ENCODE measurements around the gene MPZL2.

MPZL2 gene

DNA sequence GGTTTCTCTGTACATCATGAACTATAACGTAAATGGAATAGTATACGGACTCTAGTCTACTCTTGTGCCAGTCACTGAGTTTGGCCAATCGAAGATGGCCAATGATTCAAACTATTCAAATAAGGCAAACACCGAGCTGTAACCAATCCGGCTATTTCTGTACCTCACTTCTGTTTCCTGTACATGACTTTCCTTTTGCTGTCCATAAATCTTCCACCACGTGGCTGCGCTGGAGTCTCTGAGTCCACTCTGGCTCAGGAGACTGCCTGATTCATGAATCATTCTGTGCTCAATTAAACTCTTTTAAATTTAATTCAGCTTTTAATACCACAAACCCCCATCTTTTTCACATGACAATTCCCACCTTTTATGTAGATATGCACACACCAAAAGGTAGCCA lies 37.8 kb downstream of the MPZL2 start:
- TF ChIP-seq GATA3 (IDR thresholded peaks at IDR 0.05; ENCODE audit: low read depth, low read length), result no peak

DNA sequence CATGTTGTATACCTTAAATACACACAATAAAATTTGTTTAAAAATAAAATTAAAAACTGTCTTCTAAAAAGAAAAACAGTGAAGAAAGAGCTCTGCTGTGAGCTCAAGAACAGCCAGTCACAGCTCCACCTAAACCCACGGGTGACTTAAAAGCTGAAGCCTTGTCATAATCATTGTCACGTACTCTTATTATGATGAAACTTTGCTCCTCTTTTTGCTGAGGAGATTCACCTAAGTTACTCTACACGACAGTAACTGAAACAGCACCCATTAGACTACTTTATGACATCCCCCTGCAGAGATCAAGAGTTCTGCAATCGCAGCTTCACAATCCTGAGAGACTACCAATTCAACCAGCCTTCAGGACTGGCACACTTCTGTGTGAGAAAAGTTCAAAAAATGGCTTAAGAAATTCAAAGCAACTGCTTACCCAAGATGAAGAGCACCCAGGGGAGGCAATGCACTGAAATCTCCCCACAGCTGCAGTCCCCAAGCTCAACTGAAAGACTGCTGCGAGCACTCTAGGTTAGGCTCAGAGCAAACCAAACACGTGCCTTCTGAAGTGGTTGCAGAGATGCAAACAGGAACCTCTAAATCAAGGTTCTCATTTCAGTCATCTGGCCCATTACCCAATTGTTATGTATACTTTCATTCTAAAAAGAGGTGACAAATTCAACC lies 39.4 kb downstream of the MPZL2 start, which contains the start of gene JAML:
TSS of gene JAML (minus strand) at position 501 of the 678 bp plus-strand sequence. CDS start 10,145 bp downstream, outside the sequence.
- TF ChIP-seq GATA3 (IDR thresholded peaks at IDR 0.05; ENCODE audit: low read depth, low read length) (no peak), GATA2 (IDR thresholded peaks at IDR 0.05; ENCODE audit: low read depth, low read length) (no peak)

DNA sequence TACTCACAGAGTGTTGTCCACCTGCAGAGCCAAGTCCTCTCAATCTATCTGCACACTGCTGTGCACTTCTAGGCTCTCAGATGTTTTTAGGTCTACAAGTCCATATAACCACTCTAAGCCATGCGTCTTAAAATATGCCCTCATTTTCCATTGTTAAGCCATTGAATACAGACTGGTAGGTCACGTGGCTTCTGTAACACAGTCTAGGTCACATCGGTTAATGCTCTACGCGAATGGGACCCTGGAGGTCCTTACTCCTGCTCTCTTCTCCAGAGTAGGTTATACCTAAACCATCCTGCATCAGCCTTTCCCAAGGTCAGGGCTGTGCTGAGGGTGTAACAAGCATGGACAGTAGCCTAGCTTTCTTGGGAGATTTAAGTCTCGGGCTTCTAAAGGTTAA lies 40.1 kb downstream of the MPZL2 start:
- TF ChIP-seq GATA3 (IDR thresholded peaks at IDR 0.05; ENCODE audit: low read depth, low read length), result no peak
- TF ChIP-seq GATA2 (IDR thresholded peaks at IDR 0.05; ENCODE audit: low read depth, low read length), result no peak

DNA sequence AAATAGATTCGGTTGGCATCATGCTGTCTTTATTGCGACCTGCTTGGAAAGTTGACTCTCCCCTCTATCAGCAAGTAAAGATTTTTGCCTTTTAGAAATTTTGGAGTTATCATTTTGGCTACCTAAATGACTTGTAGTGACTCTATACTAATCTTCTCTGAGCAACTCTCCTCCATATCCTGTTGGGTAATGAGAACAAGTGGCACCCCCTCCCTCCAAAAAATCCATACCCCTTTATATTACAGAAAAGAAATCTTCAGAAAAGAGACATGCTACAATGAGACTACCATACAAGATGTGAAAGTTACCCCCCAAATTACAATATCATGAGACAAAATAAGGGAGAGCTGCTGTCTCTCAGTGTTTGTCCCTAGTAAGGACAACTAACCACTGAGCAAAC lies 40.5 kb downstream of the MPZL2 start:
- TF ChIP-seq GATA2 (IDR thresholded peaks at IDR 0.05; ENCODE audit: low read depth, low read length) (no peak), GATA3 (IDR thresholded peaks at IDR 0.05; ENCODE audit: low read depth, low read length) (no peak)

DNA sequence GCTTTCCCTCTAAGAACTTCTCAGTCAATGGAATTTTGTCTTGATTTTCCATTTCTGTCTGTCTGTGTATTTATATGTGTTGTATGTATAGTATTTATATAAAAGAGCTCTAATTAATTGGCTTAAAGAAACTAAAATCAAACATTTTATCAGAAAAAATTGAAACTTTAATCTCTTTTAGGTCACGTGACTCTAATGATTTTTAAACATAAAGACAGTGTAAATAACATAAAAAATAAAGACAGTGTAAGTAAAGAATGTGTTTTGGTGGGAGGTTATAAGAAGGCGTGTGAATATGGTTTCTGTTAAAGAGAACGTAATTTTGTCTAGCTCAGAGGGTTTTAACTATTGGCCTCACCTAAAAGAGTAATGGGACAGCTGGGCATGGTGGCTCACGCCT lies 41.7 kb downstream of the MPZL2 start:
- TF ChIP-seq GATA2 (IDR thresholded peaks at IDR 0.05; ENCODE audit: low read depth, low read length) (no peak), GATA3 (IDR thresholded peaks at IDR 0.05; ENCODE audit: low read depth, low read length) (no peak)

DNA sequence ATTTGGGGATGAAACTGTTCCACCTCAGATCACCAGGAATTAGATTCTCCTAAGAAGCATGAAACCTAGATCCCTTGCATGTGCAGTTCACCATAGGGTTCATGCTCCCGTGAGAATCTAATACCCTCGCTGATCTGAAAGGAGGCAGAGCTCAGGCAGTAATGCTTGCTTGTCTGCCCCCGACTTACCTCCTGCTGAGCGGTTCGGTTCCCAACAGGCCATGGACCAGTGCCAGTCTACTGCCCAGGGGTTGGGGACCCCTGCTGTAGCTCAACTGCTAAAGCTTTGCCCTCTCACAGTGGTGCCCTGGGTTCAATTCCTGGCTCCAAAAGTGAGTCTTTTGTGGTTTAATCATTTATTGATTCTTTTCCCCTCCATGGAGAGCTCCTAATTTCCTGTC lies 42.7 kb downstream of the MPZL2 start:
- TF ChIP-seq GATA2 (IDR thresholded peaks at IDR 0.05; ENCODE audit: low read depth, low read length) (no peak), GATA3 (IDR thresholded peaks at IDR 0.05; ENCODE audit: low read depth, low read length) (no peak)

DNA sequence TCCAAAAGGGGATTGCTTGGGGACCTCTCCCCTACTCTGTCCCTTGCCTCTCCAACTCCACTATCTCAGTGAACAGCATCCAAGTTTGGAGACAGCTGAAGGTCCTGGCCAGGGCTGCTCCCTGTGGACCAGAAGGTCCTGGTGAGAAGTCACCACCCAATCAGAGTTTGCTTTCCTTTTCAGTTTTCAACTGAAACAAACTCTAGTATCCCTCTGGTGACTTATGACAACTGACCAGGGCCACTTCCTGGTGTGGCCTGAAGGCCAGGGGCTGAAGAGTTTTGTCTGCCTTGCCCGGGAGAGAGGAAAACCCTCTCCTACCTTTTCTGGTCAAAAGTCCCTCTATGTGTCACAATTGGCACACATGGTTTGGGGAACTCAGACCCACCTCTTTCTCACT lies 44.4 kb downstream of the MPZL2 start:
- no peak for TF ChIP-seq GATA3 (IDR thresholded peaks at IDR 0.05; ENCODE audit: low read depth, low read length)
- TF ChIP-seq GATA2 (IDR thresholded peaks at IDR 0.05; ENCODE audit: low read depth, low read length), result no peak

DNA sequence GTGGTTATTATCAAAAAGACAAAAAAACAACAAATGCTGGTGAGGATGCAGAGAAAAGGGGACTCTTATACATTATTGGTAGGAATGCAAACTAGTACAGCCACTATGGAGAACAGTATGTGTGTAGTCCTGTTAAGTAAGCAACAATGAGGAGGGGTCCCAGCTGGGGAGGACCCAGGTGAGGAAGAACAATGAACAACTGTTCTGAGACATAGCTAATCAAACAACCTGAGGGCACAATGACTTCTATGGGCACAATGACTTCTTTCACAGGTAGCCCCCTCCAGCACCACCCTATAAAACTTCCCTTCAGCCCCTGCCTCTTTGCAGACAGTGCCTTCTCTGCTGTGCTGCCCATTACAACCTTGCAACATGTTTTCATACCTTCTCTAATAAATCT lies 44.9 kb downstream of the MPZL2 start:
- no peak for TF ChIP-seq GATA3 (IDR thresholded peaks at IDR 0.05; ENCODE audit: low read depth, low read length)
- TF ChIP-seq GATA2 (IDR thresholded peaks at IDR 0.05; ENCODE audit: low read depth, low read length), result no peak

DNA sequence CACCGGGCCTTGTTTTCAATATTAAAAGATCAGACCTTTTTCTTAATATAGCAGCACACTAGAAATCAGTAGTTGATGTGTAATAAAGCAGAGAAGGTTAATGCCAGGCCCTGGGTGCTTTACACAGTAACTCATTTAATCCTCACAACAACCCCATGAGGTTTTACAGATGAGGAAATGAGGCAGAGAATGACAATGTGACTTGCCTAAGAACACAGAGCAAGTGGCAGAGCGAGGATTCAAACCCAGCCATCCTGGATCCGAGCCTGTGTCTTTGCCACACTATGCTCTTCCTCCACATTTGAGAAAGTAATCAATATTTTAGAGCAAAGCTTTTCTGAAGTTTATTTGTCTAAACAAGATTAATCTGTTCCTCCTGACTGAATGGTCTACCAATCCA lies 46.5 kb downstream of the MPZL2 start:
- TF ChIP-seq GATA3 (IDR thresholded peaks at IDR 0.05; ENCODE audit: low read depth, low read length), result no peak
- no peak for TF ChIP-seq GATA2 (IDR thresholded peaks at IDR 0.05; ENCODE audit: low read depth, low read length)

DNA sequence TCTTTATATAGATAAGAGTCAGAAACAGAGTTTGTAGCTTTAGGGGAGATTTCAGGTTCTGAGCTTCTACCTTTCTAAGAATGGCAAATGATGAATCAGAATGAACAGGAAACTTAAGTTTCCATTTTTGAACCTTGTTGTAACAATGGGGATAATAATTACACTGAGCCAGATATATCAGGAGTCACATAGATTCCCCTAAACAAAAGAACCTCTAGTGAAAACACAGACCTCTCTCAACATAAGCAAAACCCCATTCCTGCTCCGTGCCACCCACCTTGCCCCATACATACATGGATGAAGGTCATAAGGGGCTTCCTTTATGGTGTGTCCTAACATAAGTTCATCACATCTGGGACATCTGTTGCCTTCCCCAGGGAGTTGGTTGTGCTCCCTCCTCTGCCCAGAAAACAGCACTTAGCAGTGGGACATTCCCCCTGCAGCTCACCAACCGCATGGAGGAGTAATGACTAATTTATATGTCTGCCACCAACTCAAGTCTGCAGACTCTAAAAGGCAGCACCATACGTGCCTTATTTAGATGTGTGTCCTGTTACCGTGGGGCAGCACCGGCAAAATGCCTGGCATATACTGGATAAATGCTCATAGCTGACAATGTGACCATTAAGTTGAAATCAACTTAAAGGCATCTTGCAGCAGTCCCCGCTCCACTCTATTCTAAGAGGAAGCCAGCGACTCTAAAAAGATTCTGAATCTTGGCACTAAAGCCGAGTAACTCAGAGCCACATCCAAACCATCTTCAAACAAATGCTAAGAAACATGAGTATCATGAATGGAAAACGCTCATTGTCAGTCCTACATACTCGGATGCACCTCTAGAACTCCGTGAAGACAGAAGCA lies 47.2 kb downstream of the MPZL2 start:
- TF ChIP-seq GATA3 (IDR thresholded peaks at IDR 0.05; ENCODE audit: low read depth, low read length) (no peak), GATA2 (IDR thresholded peaks at IDR 0.05; ENCODE audit: low read depth, low read length) (no peak)

DNA sequence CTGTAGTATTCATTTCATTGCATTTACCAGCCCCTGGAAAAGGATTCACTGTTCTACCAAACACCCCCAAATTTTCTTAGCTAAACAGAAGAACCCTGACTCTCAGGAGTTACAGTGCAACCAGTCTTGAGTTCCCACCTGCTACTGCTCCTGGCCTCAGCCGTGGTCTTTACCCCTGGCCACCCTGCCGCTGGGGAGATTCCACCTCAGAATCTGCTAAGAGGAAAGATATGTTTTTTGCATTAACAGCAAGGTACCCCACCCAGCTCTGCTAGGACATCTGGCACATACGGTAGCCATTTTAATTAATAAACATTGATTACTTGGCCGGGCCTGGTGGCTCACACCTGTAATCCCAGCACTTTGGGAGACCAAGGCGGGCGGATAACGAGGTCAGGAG lies 48.3 kb downstream of the MPZL2 start:
- TF ChIP-seq GATA3 (IDR thresholded peaks at IDR 0.05; ENCODE audit: low read depth, low read length), result no peak
- TF ChIP-seq GATA2 (IDR thresholded peaks at IDR 0.05; ENCODE audit: low read depth, low read length), result no peak

DNA sequence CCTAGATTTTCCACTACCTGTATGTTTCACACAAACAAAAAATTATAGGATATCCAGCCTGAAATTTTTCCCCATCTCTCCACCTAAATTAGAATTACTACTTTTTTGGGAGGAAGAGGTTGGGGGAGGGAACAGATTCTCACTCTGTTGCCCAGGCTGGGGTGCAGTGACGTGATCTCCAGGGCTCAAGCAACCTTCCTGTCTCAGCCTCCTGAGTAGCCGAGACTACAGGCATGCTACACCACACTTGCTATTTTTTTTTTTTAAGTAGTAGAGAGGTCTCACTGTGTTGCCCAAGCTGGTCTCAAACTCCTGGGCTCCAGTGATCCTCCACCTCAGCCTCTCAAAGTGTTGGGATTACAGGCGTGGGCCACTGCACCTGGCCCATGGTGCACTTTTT lies 48.8 kb downstream of the MPZL2 start:
- no peak for TF ChIP-seq GATA2 (IDR thresholded peaks at IDR 0.05; ENCODE audit: low read depth, low read length)
- no peak for TF ChIP-seq GATA3 (IDR thresholded peaks at IDR 0.05; ENCODE audit: low read depth, low read length)

DNA sequence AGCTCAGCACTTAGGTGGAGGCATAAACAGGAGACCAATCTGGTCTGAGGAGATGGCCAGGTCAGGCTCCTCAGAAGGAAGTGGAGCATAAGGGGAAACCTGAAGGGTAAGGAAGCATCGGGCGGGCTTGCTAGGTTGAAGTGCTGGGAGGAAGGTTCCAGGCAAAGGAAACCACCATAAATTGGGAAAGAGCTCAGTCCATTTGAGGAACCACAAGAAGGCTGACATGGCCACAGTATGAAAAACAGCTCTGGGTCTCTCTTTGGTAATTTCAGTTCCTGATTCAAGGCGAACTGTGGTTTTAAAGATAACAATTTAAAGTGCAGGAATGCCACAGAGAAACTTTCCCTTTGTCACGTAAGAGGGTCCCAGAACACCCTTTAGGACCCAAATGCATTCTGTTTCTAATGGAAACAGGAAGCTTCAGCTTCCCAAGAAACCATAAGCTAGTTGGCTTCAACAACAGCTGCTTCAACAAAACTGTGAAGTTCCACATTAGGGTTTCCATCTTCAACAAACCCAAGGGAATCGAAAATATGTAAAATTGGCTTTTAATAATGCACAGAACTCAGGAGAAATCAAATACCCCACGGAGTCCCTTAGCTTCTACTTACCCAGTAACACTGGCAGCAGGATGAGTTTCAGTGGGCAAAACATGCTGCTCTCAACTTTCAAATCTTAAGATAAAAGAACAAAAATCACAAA lies 49.7 kb downstream of the MPZL2 start:
- TF ChIP-seq GATA3 (IDR thresholded peaks at IDR 0.05; ENCODE audit: low read depth, low read length) (no peak), GATA2 (IDR thresholded peaks at IDR 0.05; ENCODE audit: low read depth, low read length) (no peak)

DNA sequence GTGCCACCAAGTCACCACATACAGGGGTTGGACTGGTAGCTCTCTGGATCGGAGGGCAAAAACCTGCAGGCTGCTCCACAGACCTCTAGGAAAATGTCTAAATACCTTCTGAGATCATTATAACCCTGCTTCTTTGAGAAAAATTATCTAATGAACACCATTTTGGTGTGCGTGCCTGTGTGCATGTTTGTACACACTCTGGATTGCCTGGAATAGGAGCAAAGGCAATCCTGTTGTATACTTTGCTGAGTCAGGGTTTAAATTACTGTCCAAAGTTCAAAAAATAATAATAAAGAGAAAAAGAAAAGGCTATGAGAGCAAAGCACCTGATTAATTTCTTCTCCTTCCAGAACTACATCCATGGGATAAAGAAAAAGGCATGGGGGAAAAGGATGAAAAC lies 50.3 kb downstream of the MPZL2 start:
- TF ChIP-seq GATA2 (IDR thresholded peaks at IDR 0.05; ENCODE audit: low read depth, low read length), result no peak
- TF ChIP-seq GATA3 (IDR thresholded peaks at IDR 0.05; ENCODE audit: low read depth, low read length), result no peak

All from SH-SY5Y (cell line).